Natural killer cell treated with Interleukin-12 subunit alpha and Interleukin-12 subunit beta and Interleukin-15 and Interleukin-18, amount 100 ng/mL, for 72 hours (primary cell): ENCODE data around the gene CYP11A1. TPM values are rescaled to one million over a fixed set of nuclear protein-coding genes. Genes with fewer than 3 reads are reported as not detected.

Source experiments
- ATAC-seq, 2 donors: fragments of 150-1000 bp; cut with Tn5 transposase in 1 of 2; sonication (Bioruptor Pico), chemical (Tn5 transposase) in 1 of 2; 2 replicates each; pipeline ENCODE4 v1.10.0; 2021
- DNase-seq: peaks from one replicate; pipeline ENCODE4 v3.0.0; 2022; ENCODE audit warnings: low spot score
- H3K27ac Mint-ChIP-seq, 2 donors: 1 replicate in 1 of 2; 2 replicates in 1 of 2; pipeline ENCODE4 v1.8.0; 2022; ENCODE audit warnings: mixed read lengths in 2 of 2, mild to moderate bottlenecking in 1 of 2, moderate library complexity in 1 of 2
- H3K27me3 Mint-ChIP-seq, 2 donors: 1 replicate in 1 of 2; 2 replicates in 1 of 2; pipeline ENCODE4 v1.8.0; 2022; ENCODE audit warnings: mixed read lengths in 2 of 2
- H3K36me3 Mint-ChIP-seq: one replicate; pipeline ENCODE4 v1.8.0; 2022; ENCODE audit warnings: mixed read lengths
- H3K4me1 Mint-ChIP-seq, 2 donors: 1 replicate in 1 of 2; 2 replicates in 1 of 2; pipeline ENCODE4 v1.8.0; 2022; ENCODE audit warnings: low read depth in 2 of 2, mixed read lengths in 2 of 2, mild to moderate bottlenecking in 1 of 2
- H3K4me3 Mint-ChIP-seq: one replicate; pipeline ENCODE4 v1.8.0; 2022; ENCODE audit warnings: mixed read lengths
- H3K9me3 Mint-ChIP-seq: 2 replicates; pipeline ENCODE4 v1.8.0; 2022; ENCODE audit warnings: mixed read lengths
- total RNA-seq, 2 donors: library from RNA; stranded (reverse); gene quantifications; one replicate each; pipeline ENCODE4 v1.2.3, GENCODE V29; 2022

The CYP11A1 gene
- total RNA-seq, 2 donors from 2014 or later: 1.0 TPM; not detected in 1

DNA sequence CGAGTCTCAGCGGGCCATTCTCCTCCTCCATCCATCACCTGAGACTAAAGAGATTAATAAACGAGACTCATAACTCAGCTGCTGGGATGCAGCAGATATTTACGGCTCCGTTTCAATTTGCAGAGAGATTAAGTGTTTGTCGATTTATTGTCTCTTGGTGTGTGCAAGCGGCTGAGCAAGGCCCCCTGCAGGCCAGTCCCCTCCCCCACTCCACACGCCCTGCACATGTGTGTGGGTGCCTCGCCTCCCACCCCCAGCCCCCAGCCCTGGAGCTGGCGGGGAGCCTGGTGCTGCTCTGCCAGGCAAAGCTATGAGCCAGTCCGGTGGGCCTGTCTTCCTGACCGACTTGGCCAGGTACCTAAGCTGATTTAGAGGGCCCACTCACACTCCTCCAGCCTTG lies 63.0 kb downstream of the CYP11A1 start:
- H3K36me3 Mint-ChIP-seq: no peaks in the 10 kb centered on the region

DNA sequence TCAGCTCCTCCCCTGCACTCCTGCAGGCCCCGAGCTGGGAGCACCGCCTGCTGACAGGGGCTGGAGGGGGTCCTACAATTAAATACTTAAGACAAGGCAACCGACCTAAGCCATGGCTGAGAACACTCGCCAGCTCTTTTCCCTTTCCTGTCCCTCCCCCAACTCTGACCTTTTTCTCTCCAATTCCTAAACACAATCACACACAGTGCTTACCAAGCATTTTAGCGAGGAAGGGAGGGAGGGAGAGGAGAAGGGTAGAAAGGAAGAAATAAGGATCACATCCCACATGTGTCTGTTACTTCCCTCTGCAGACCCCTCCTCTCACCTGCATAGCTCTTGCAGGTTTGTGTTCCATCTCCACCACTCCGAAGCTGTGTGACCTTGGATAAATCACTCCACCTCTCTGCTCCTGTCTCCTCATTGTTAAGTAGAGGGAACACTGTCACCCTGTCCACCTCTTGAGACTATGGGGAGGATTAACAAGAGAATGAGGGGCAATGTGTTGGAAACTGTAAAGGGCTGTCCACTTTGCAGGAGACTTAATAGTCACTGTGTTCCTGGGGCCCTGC lies 63.6 kb downstream of the CYP11A1 start:
- Mint-ChIP-seq H3K4me3 (no peak overlapping the region), H3K36me3 (no peaks in the 10 kb centered on the region), H3K4me1 (no peaks in the 10 kb centered on the region), H3K9me3 (no peaks in the 10 kb centered on the region), H3K27me3 (peaks cover 30 to 31% of the 10 kb centered on the region in 2 donors), H3K27ac (no peak overlapping the region)
- ATAC-seq (no peak), DNase-seq (no peak)

More for the DNA sequence above, 63.0 kb downstream of the CYP11A1 start:
- Mint-ChIP-seq H3K9me3 (no peaks in the 10 kb centered on the region), H3K4me1 (no peaks in the 10 kb centered on the region), H3K27me3 (peaks cover 29 to 31% of the 10 kb centered on the region in 2 donors), H3K27ac (no peak overlapping the region), H3K4me3 (no peak overlapping the region)
- DNase-seq (no peak), ATAC-seq (no peak)

DNA sequence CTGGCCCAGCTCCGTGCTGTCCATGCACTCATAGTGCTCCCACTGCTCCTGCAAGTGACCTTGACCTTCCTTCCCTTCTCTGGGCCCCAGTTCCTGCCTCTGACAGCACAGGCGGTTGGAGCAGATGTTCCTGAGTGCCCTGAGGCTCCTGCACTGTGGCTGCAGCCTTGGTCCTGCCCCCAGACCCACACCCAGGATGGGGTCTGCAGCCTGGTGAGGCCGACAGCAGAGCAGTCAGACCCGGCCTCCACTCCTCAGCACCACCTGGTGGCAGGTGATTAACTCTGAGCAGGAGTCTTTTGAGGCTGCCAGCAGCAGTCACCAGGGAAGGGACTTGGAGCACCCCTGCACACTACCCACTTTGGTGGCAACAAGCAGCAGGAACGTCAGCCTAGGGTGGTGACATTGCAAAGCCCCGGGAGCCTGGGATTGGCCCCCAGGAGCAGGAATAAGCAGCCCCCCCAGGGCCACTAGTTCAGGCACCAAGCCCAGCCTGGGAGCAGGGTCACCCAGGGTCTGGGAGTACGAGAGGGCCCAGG lies 64.6 kb downstream of the CYP11A1 start:
- no peak for DNase-seq
- no peak overlapping the region for H3K27ac Mint-ChIP-seq
- H3K4me1 Mint-ChIP-seq: no peaks in the 10 kb centered on the region
- H3K4me3 Mint-ChIP-seq: no peak overlapping the region
- H3K36me3 Mint-ChIP-seq: no peaks in the 10 kb centered on the region
- H3K27me3 Mint-ChIP-seq: peaks cover 34 to 36% of the 10 kb centered on the region in 2 donors
- ATAC-seq: no peak
- H3K9me3 Mint-ChIP-seq: no peaks in the 10 kb centered on the region

DNA sequence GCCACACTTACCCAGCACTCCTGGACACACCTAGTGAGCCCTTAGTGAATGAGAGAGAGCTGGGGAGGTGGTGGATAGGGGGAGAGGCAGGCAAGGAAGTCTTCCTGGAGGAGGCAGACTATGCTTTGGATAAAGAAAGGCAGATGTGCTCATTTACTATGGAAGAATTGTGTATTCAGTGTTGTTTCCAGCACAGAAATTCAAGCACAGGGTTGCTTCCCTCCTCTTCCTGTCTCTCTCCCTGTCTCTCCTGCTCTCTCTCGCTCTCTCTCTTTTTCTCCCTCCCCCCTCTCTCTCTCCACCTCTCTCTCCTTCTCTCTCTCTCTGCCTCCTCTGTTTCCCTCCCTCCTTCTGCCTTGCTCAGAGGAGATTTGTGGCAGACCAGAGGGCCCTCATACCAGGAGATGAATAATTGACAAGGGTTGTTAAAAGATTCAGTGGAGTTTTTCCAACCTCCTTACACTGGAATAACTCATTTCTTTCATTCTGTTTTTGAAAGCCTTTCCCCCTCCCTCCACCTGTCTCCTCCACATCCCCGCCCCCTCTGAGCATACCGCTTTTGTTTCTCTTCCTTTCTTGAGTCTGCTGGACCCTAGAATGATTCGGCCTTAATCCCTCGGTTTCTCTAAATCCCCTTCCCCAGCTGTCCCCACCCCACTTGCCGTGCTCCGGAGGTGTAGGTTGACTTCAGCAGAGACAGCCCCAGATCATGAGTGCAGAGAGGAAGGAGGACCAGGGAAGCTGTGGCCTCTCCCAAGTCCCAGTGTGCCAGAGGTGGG lies 65.7 kb downstream of the CYP11A1 start:
- Mint-ChIP-seq H3K9me3 (no peaks in the 10 kb centered on the region), H3K27me3 (peaks cover 34 to 38% of the 10 kb centered on the region in 2 donors), H3K27ac (no peak overlapping the region), H3K36me3 (no peaks in the 10 kb centered on the region), H3K4me3 (no peak overlapping the region), H3K4me1 (no peaks in the 10 kb centered on the region)
- DNase-seq: no peak
- no peak for ATAC-seq

DNA sequence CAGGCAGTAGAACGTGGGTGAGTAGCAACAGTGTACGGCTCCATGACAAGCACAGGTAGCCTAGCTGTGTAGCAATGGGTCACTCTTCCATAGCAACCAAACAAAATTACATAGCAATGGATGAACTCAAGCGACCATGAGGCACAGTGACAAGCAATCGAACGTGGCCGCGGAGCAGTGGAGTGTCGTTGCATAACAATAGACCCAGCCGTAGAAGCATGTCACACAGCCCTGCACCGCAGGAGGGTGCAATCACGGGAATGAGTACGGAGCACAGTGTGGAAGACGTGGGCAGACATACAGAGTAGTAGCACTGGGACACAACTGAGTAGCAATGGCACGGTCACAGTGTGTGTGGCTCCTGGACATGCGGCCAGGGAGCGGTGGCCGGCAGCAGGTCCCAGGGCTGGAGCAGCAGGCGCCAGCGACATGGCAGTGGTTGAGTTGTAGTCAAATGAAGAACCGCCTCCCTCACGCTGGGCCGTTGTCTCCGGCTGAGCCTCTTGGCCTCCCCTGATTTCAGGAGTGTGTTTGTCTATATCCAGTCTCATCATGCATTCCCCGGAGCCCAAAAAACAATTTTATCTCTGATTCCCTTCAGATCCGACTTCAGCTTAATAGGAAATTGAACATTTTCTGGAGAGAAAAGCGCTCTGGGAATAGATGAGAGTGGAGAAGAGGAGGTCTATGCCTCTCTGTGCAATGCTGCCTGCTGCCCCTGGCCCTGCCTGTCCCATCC lies 67.2 kb downstream of the CYP11A1 start:
- H3K4me3 Mint-ChIP-seq: no peak overlapping the region
- no peaks in the 10 kb centered on the region for H3K36me3 Mint-ChIP-seq
- DNase-seq (no peak), ATAC-seq (no peak)
- no peak overlapping the region for H3K27ac Mint-ChIP-seq
- H3K27me3 Mint-ChIP-seq: peaks cover 27 to 41% of the 10 kb centered on the region in 2 donors
- no peaks in the 10 kb centered on the region for H3K4me1 Mint-ChIP-seq
- no peaks in the 10 kb centered on the region for H3K9me3 Mint-ChIP-seq

DNA sequence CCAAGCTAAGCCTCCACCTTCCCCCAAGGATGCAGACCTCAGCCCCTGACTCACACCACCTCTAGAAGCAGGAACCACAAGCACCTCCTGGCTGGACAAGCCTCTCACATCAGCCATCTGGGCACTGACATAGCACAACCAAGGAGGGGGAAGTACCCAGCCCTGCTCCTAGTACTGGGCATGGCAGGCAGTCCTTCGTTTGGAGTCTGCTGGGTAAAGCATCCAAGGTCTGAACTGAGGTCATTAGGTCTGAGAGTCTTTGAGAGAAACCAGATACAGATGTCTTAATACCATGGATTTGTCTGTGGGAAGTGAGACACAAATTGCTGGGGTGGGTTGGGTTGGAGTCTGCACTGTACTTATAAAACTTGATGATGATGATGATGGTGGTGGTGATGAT lies 69.6 kb downstream of the CYP11A1 start:
- Mint-ChIP-seq H3K27ac (no peak overlapping the region), H3K27me3 (peaks cover 26 to 47% of the 10 kb centered on the region in 2 donors), H3K4me1 (no peaks in the 10 kb centered on the region), H3K9me3 (no peaks in the 10 kb centered on the region), H3K4me3 (no peak overlapping the region), H3K36me3 (no peaks in the 10 kb centered on the region)
- no peak for DNase-seq
- ATAC-seq: no peak

DNA sequence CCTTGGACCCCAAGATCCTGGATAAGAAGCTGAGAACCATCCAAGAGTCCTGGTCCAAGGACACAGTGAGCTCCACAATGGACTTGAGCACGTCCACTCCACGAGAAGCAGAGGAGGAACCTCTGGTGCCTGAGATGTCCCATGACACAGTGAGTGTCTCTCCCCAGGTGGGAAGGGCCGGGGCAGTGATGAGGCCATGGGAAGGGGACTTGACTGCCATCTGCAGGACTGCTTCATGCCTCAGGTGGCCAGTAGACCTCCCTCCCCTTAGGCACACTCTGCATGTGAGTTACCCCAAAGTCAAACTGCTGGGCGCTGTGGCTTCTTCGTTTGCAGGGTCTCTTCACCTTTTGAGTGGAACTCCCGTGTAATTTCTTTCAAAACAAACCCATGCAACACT lies 71.6 kb downstream of the CYP11A1 start:
- H3K4me1 Mint-ChIP-seq: peaks cover 7% of the 10 kb centered on the region in 2 donors
- DNase-seq (no peak), ATAC-seq (no peak)
- H3K36me3 Mint-ChIP-seq: no peaks in the 10 kb centered on the region
- H3K4me3 Mint-ChIP-seq: no peak overlapping the region
- no peaks in the 10 kb centered on the region for H3K9me3 Mint-ChIP-seq
- peaks cover 26 to 48% of the 10 kb centered on the region in 2 donors for H3K27me3 Mint-ChIP-seq
- no peak overlapping the region for H3K27ac Mint-ChIP-seq

DNA sequence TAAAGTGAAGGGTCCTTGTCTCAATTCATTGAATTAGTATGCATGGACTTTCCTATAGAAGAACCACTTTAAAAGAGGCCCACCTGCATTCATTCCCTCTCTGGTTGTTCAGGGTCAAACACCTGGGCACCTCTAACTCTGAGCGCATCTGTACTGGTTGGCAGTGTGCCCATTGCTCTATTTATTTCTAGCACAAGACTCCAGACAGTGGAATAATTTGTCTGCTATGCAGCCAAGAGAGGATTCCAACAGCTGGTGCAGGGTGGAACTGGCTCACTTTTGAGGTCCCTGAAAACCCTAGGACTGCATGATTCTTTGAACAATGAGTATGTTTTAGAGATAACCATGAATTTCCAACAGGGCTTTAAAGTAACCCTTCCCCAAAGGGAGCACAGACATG lies 73.4 kb downstream of the CYP11A1 start:
- H3K4me1 Mint-ChIP-seq: peaks cover 7% of the 10 kb centered on the region in 2 donors
- no peaks in the 10 kb centered on the region for H3K9me3 Mint-ChIP-seq
- no peak for ATAC-seq
- H3K27me3 Mint-ChIP-seq: peaks cover 20 to 43% of the 10 kb centered on the region in 2 donors
- H3K4me3 Mint-ChIP-seq: no peak overlapping the region
- DNase-seq: no peak
- H3K27ac Mint-ChIP-seq: no peak overlapping the region
- H3K36me3 Mint-ChIP-seq: no peaks in the 10 kb centered on the region

DNA sequence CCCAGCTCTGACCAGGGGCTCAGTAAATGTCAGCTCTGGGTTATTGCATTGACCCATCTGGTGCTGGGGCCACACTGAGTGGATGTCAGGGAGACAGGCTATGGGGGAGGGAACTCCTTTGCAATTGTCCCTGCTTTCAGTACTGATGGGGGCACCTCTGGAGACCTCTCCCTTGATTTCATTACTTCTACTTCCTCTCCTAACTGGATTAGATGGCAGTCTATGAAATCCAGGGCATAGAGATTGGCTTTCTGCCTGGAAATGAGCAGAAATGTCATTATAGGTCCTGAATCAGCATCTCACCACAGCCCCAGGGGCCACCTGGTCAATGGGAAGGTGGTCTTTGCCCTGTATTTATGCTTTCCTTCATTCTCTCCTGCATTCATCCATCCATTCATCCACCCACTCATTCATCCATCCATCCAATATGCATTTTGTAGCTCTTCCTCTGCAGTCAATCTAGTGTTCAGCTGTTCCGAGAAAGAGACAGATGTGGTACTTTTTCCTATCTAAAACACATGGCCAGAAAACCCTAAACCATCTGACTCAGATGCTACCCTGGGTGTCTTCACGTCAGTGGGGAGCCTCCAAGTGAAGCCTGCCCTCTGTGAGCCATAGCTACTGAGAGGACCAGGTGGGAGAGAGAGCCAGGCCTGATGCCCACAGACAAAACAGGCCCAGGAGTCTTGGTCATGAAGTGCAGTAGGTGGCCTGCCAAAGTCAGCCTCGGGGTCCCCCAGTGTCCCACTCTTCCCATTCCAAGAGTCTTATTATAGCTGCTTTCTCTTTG lies 74.2 kb downstream of the CYP11A1 start:
- ATAC-seq: no peak
- no peaks in the 10 kb centered on the region for H3K9me3 Mint-ChIP-seq
- no peak overlapping the region for H3K4me3 Mint-ChIP-seq
- H3K4me1 Mint-ChIP-seq: peaks cover 7% of the 10 kb centered on the region in 2 donors
- no peak overlapping the region for H3K27ac Mint-ChIP-seq
- DNase-seq: no peak
- peaks cover 21 to 47% of the 10 kb centered on the region in 2 donors for H3K27me3 Mint-ChIP-seq
- H3K36me3 Mint-ChIP-seq: no peaks in the 10 kb centered on the region

DNA sequence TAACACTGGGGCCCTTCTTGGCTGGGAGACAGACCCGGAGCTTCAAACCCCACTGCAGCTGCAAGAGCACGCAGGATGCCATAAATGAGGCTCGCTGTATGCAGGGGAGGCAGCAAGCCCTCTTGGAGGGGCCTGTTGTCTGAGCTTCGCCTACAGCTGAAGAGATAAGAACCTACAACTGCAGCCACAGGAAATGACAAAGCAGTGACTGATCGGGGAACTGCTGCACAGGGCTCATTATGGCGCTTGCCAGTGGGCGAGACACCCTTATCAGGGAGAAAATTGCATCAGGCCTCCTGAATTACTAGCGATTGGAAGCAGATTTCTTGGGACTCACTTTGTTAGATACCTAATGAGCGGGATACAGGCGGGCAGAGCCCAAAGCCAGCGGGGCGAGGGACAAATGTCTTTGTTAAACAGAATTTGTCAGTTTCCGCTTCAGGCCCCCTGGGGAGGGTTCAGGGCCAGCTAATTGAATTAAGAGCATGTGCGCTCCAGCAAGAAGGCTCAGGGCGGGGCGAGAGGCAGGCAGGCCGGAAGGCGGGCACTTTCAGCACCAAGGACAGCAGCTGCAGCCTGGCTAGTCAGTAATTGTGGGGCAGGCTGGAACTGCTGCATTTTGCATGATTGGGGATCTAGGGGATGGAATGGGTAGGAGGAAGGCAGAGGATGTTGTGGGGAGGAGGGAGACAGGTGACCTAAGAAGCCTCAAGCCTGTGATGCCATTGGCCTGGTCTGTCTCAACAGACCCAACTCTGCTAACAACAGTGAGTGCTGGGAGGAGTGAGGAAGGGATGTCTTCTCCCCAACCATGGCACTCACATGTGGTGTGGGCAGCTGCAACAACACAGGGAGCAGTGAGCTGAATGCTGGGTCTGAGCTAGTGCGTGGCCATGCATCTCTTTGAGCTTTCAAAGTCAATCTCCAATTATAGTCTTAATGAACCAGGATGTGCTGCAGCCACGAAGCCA lies 76.1 kb downstream of the CYP11A1 start:
- ATAC-seq: peak; percentile 64 to 69

DNA sequence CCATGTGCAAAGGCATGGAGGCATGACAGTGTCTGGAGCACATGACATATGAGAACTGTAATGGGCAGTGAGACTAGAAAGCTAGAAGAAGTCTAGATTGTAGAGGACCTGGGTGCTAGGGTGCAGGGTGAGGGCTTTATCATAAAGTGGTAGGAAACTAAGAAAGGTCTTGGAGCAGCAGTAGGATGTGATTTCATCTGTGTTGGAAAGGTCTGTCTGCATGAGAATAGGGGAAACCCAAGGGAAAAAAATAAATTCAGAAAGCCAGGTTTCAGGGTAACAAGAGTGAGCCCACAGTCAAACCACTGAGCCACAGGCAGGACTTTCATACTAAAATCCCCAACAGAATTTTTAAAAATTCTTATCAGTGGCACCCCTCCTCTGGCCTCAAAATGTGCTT lies 76.8 kb downstream of the CYP11A1 start:
- no peaks in the 10 kb centered on the region for H3K9me3 Mint-ChIP-seq
- H3K4me1 Mint-ChIP-seq: peaks cover 7% of the 10 kb centered on the region in 2 donors
- H3K4me3 Mint-ChIP-seq: no peak overlapping the region
- H3K36me3 Mint-ChIP-seq: no peaks in the 10 kb centered on the region
- DNase-seq: no peak
- peaks cover 26 to 46% of the 10 kb centered on the region in 2 donors for H3K27me3 Mint-ChIP-seq
- H3K27ac Mint-ChIP-seq: no peak overlapping the region
- no peak for ATAC-seq

More for the DNA sequence above, 76.1 kb downstream of the CYP11A1 start:
- no peaks in the 10 kb centered on the region for H3K9me3 Mint-ChIP-seq
- peak; percentile 71 for DNase-seq
- H3K36me3 Mint-ChIP-seq: no peaks in the 10 kb centered on the region
- H3K27ac Mint-ChIP-seq: peak overlapping the region in 1 of 2 donors; percentile 24
- peaks cover 23 to 46% of the 10 kb centered on the region in 2 donors for H3K27me3 Mint-ChIP-seq
- no peak overlapping the region for H3K4me3 Mint-ChIP-seq
- peaks cover 7% of the 10 kb centered on the region in 2 donors for H3K4me1 Mint-ChIP-seq

DNA sequence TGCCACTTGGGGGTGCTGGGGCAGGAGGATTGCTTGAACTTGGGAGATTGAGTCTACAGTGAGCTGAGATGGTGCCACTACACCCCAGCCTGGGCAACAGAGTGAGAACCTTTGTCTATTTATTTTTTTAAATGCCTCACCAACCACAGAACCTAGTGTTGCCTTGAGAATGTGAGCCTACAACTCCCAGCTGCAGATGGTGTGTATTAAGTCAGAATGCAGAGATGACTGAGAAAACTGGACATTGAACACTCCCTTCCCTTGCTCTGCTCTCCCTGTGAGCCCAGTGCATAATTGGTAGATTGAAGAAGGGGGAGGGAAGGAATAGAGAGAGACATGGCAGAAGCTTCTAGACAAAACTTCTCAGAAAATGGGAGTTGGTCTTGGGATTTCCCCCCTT lies 77.8 kb downstream of the CYP11A1 start:
- DNase-seq (no peak), ATAC-seq (no peak)
- H3K27me3 Mint-ChIP-seq: peaks cover 22 to 38% of the 10 kb centered on the region in 2 donors
- no peak overlapping the region for H3K4me3 Mint-ChIP-seq
- H3K9me3 Mint-ChIP-seq: no peaks in the 10 kb centered on the region
- no peaks in the 10 kb centered on the region for H3K36me3 Mint-ChIP-seq
- no peak overlapping the region for H3K27ac Mint-ChIP-seq
- peaks cover 7% of the 10 kb centered on the region in 2 donors for H3K4me1 Mint-ChIP-seq
